HG03432 (cell line): ENCODE results near the gene SMC4.

Experiments used
- ATAC-seq: cut with Tn5 transposase; IDR thresholded peaks from one replicate; pipeline ENCODE4 v1.9.1; 2021; ENCODE audit warnings: mild to moderate bottlenecking, moderate library complexity; ENCODE audit not compliant: unreplicated experiment

SMC4 gene

GRCh38 chr3:160393346-160394008 is 6.0 kb upstream of the SMC4 start:
- no peak for ATAC-seq

GRCh38 chr3:160394009-160394392 is 5.4 kb upstream of the SMC4 start:
- ATAC-seq = no peak

GRCh38 chr3:160395297-160395696 is 4.2 kb upstream of the SMC4 start:
- ATAC-seq = no peak

GRCh38 chr3:160398820-160399124 is 678 bp upstream of the SMC4 start:
- ATAC-seq = peak; percentile 13

- ATAC-seq = peak; percentile 15
Observed at GRCh38 chr3:160400030-160400701, 716 bp downstream of the SMC4 start.

GRCh38 chr3:160400702-160401150 is 1.3 kb downstream of the SMC4 start:
- ATAC-seq = peak; percentile 15

- no peak for ATAC-seq
Observed at GRCh38 chr3:160401291-160402095, 2.0 kb downstream of the SMC4 start.

- ATAC-seq = no peak
Observed at GRCh38 chr3:160402221-160403027, 3.0 kb downstream of the SMC4 start.

GRCh38 chr3:160403028-160403545 is 3.6 kb downstream of the SMC4 start:
- no peak for ATAC-seq

- ATAC-seq = no peak
Observed at GRCh38 chr3:160403796-160404470, 4.5 kb downstream of the SMC4 start.

- ATAC-seq = no peak
Observed at GRCh38 chr3:160409812-160410610, 10.6 kb downstream of the SMC4 start.

GRCh38 chr3:160412477-160412876 is 13.0 kb downstream of the SMC4 start:
- ATAC-seq = no peak

GRCh38 chr3:160413613-160414248 is 14.3 kb downstream of the SMC4 start:
- peak; percentile 83 for ATAC-seq

- no peak for ATAC-seq
Observed at GRCh38 chr3:160417311-160417710, 17.9 kb downstream of the SMC4 start.

GRCh38 chr3:160427832-160428424 is 28.5 kb downstream of the SMC4 start:
- ATAC-seq = no peak

GRCh38 chr3:160434071-160434470 is 34.6 kb downstream of the SMC4 start:
- no peak for ATAC-seq

GRCh38 chr3:160435095-160435494 is 35.6 kb downstream of the SMC4 start:
- no peak for ATAC-seq

GRCh38 chr3:160435747-160436146 is 36.3 kb downstream of the SMC4 start:
- no peak for ATAC-seq

GRCh38 chr3:160437083-160437455 is 37.6 kb downstream of the SMC4 start:
- no peak for ATAC-seq
